ENCODE measurements around the gene YIPF6. TPM values are rescaled to one million over a fixed set of nuclear protein-coding genes. Genes with fewer than 3 reads are reported as not detected.
"Not testable (repeated sequence)": the region's sequence is repeated elsewhere in the genome, so short reads cannot be mapped to it uniquely, and the experiment has no call there.

YIPF6 gene
- 38.3 TPM for total RNA-seq
- polyA plus RNA-seq: 17.1 TPM

GRCh38 chrX:68498508-68499379 is at the start of gene YIPF6:
YIPF6 (plus strand) TSS chrX:68499051; CDS start chrX:68499067, 16 bp downstream.
- WGBS: under 1% methylated on average over 68 of the region's 68 CpGs
- no peak for DNase-seq (ENCODE audit: extremely low spot score)
- Histone ChIP-seq H3K4me3 (ENCODE audit: low read depth, low read length) (peak within 1 kb of the TSS; percentile 71), H3K4me1 (ENCODE audit: insufficient read depth) (no peaks in the 10 kb centered on the region), H3K36me3 (ENCODE audit: insufficient read depth) (no peaks in the 10 kb centered on the region), H3K27ac (ENCODE audit: low read depth) (peak within 1 kb of the TSS; percentile 98)

- no peak overlapping the region for H3K4me3 ChIP-seq (ENCODE audit: low read depth, low read length)
- no peak for DNase-seq (ENCODE audit: extremely low spot score)
- H3K27ac ChIP-seq (ENCODE audit: low read depth): no peak overlapping the region
- no peaks in the 10 kb centered on the region for H3K4me1 ChIP-seq (ENCODE audit: insufficient read depth)
- 44% methylated on average over 8 of the region's 8 CpGs for WGBS
- H3K36me3 ChIP-seq (ENCODE audit: insufficient read depth): no peaks in the 10 kb centered on the region
Measured at GRCh38 chrX:68451720-68452119, 47.1 kb upstream of the YIPF6 start.

GRCh38 chrX:68454476-68455150 is 44.2 kb upstream of the YIPF6 start:
- DNase-seq (ENCODE audit: extremely low spot score): no peak
- Histone ChIP-seq H3K4me1 (ENCODE audit: insufficient read depth) (no peaks in the 10 kb centered on the region), H3K4me3 (ENCODE audit: low read depth, low read length) (no peak overlapping the region), H3K27ac (ENCODE audit: low read depth) (no peak overlapping the region), H3K36me3 (ENCODE audit: insufficient read depth) (no peaks in the 10 kb centered on the region)
- 64% methylated on average over 8 of the region's 8 CpGs for WGBS

GRCh38 chrX:68455151-68455510 is 43.7 kb upstream of the YIPF6 start:
- no peak overlapping the region for H3K27ac ChIP-seq (ENCODE audit: low read depth)
- H3K4me3 ChIP-seq (ENCODE audit: low read depth, low read length): no peak overlapping the region
- 96% methylated on average over 4 of the region's 4 CpGs for WGBS
- no peaks in the 10 kb centered on the region for H3K36me3 ChIP-seq (ENCODE audit: insufficient read depth)
- H3K4me1 ChIP-seq (ENCODE audit: insufficient read depth): no peaks in the 10 kb centered on the region
- no peak for DNase-seq (ENCODE audit: extremely low spot score)

GRCh38 chrX:68461093-68461492 is 37.8 kb upstream of the YIPF6 start:
- no peak for DNase-seq (ENCODE audit: extremely low spot score)
- Histone ChIP-seq H3K4me3 (ENCODE audit: low read depth, low read length) (no peak overlapping the region), H3K27ac (ENCODE audit: low read depth) (no peak overlapping the region), H3K4me1 (ENCODE audit: insufficient read depth) (no peaks in the 10 kb centered on the region), H3K36me3 (ENCODE audit: insufficient read depth) (no peaks in the 10 kb centered on the region)
- WGBS: 64% methylated on average over 6 of the region's 6 CpGs

GRCh38 chrX:68461576-68461975 is 37.3 kb upstream of the YIPF6 start:
- Histone ChIP-seq H3K27ac (ENCODE audit: low read depth) (no peak overlapping the region), H3K36me3 (ENCODE audit: insufficient read depth) (no peaks in the 10 kb centered on the region), H3K4me3 (ENCODE audit: low read depth, low read length) (no peak overlapping the region), H3K4me1 (ENCODE audit: insufficient read depth) (no peaks in the 10 kb centered on the region)
- DNase-seq (ENCODE audit: extremely low spot score): no peak

GRCh38 chrX:68462197-68462596 is 36.7 kb upstream of the YIPF6 start:
- 54% methylated on average over 8 of the region's 8 CpGs for WGBS
- H3K36me3 ChIP-seq (ENCODE audit: insufficient read depth): no peaks in the 10 kb centered on the region
- H3K27ac ChIP-seq (ENCODE audit: low read depth): no peak overlapping the region
- no peak overlapping the region for H3K4me3 ChIP-seq (ENCODE audit: low read depth, low read length)
- no peak for DNase-seq (ENCODE audit: extremely low spot score)
- H3K4me1 ChIP-seq (ENCODE audit: insufficient read depth): no peaks in the 10 kb centered on the region

GRCh38 chrX:68462653-68463052 is 36.2 kb upstream of the YIPF6 start:
- Histone ChIP-seq H3K4me1 (ENCODE audit: insufficient read depth) (no peaks in the 10 kb centered on the region), H3K36me3 (ENCODE audit: insufficient read depth) (no peaks in the 10 kb centered on the region), H3K4me3 (ENCODE audit: low read depth, low read length) (no peak overlapping the region), H3K27ac (ENCODE audit: low read depth) (no peak overlapping the region)
- WGBS: 23% methylated on average over 8 of the region's 8 CpGs
- DNase-seq (ENCODE audit: extremely low spot score): no peak

- WGBS: 100% methylated on average over 1 of the region's 1 CpG
- H3K4me1 ChIP-seq (ENCODE audit: insufficient read depth): no peaks in the 10 kb centered on the region
- H3K27ac ChIP-seq (ENCODE audit: low read depth): no peak overlapping the region
- H3K36me3 ChIP-seq (ENCODE audit: insufficient read depth): no peaks in the 10 kb centered on the region
- no peak overlapping the region for H3K4me3 ChIP-seq (ENCODE audit: low read depth, low read length)
- no peak for DNase-seq (ENCODE audit: extremely low spot score)
Measured at GRCh38 chrX:68463880-68464279, 35.0 kb upstream of the YIPF6 start.

- H3K4me1 ChIP-seq (ENCODE audit: insufficient read depth): no peaks in the 10 kb centered on the region
- H3K4me3 ChIP-seq (ENCODE audit: low read depth, low read length): no peak overlapping the region
- no peaks in the 10 kb centered on the region for H3K36me3 ChIP-seq (ENCODE audit: insufficient read depth)
- 84% methylated on average over 4 of the region's 4 CpGs for WGBS
- no peak overlapping the region for H3K27ac ChIP-seq (ENCODE audit: low read depth)
- no peak for DNase-seq (ENCODE audit: extremely low spot score)
Measured at GRCh38 chrX:68464796-68465195, 34.1 kb upstream of the YIPF6 start.

GRCh38 chrX:68480969-68481368 is 17.9 kb upstream of the YIPF6 start:
- WGBS: 88% methylated on average over 1 of the region's 1 CpG
- no peaks in the 10 kb centered on the region for H3K36me3 ChIP-seq (ENCODE audit: insufficient read depth)
- no peak overlapping the region for H3K27ac ChIP-seq (ENCODE audit: low read depth)
- no peaks in the 10 kb centered on the region for H3K4me1 ChIP-seq (ENCODE audit: insufficient read depth)
- DNase-seq (ENCODE audit: extremely low spot score): no peak
- H3K4me3 ChIP-seq (ENCODE audit: low read depth, low read length): no peak overlapping the region

- DNase-seq (ENCODE audit: extremely low spot score); H3K4me3 ChIP-seq (ENCODE audit: low read depth, low read length); H3K36me3 ChIP-seq (ENCODE audit: insufficient read depth); H3K4me1 ChIP-seq (ENCODE audit: insufficient read depth); H3K27ac ChIP-seq (ENCODE audit: low read depth): not testable (repeated sequence)
- 89% methylated on average over 3 of the region's 3 CpGs for WGBS
Measured at GRCh38 chrX:68486198-68486597, 12.7 kb upstream of the YIPF6 start.

- DNase-seq (ENCODE audit: extremely low spot score): no peak
- WGBS: 50% methylated on average over 4 of the region's 4 CpGs
- no peak overlapping the region for H3K27ac ChIP-seq (ENCODE audit: low read depth)
- no peaks in the 10 kb centered on the region for H3K36me3 ChIP-seq (ENCODE audit: insufficient read depth)
- no peaks in the 10 kb centered on the region for H3K4me1 ChIP-seq (ENCODE audit: insufficient read depth)
- no peak overlapping the region for H3K4me3 ChIP-seq (ENCODE audit: low read depth, low read length)
Measured at GRCh38 chrX:68487254-68487653, 11.6 kb upstream of the YIPF6 start.

- H3K4me1 ChIP-seq (ENCODE audit: insufficient read depth): no peaks in the 10 kb centered on the region
- H3K36me3 ChIP-seq (ENCODE audit: insufficient read depth): no peaks in the 10 kb centered on the region
- no peak overlapping the region for H3K27ac ChIP-seq (ENCODE audit: low read depth)
- 86% methylated on average over 1 of the region's 1 CpG for WGBS
- no peak overlapping the region for H3K4me3 ChIP-seq (ENCODE audit: low read depth, low read length)
- no peak for DNase-seq (ENCODE audit: extremely low spot score)
Measured at GRCh38 chrX:68487924-68488323, 10.9 kb upstream of the YIPF6 start.

Data from urinary bladder (tissue), 4 donors.